GM12801 (cell line): ENCODE data around the gene PRPS1.

ENCODE experiments used
- CTCF ChIP-seq: IDR thresholded peaks from one replicate; pipeline ENCODE4 v1.5.1; 2011; ENCODE audit warnings: control low read depth; ENCODE audit not compliant: insufficient read length; ENCODE audit errors: extremely low read depth

Gene PRPS1

DNA sequence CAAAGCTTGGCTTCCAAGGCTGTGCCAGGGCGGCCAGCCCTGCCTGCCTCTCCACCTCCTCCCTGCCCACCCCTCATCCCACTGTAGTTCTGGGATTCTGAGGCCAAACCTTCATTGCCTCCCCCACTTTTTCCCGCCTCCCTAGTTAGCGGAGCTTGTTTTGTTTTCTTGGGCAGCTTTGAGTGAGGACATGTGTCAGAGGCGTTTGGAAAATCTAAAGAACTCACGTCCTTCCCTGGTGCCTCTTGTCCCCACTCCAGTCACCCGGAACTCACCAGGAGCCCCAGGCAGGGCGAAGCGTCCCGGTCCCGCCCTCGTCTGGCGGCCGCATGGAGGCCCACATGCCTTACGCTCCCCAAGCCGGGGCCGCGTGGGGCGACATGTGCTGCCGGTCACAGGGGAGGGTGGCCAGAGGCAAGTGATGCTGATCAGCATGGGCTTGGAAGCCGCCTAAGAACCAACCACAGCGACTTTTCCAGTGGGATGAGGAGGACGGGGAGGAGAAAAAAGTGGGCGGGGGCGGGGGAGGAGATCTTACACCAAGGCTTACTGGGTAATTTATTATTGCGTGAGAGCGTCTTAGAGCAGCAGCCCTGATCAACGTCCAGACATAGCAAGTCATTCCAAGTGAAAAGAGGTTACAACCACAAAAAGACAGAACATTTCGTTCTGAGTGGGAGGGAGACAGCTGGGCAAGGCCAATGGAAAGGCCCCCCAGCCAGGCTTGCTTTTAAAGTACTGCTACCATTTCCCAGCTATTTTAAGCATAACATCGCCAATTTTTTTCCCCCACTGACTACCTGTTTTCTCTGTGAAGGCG, 48.5 kb downstream of the PRPS1 start:
- TF ChIP-seq CTCF = no peak

DNA sequence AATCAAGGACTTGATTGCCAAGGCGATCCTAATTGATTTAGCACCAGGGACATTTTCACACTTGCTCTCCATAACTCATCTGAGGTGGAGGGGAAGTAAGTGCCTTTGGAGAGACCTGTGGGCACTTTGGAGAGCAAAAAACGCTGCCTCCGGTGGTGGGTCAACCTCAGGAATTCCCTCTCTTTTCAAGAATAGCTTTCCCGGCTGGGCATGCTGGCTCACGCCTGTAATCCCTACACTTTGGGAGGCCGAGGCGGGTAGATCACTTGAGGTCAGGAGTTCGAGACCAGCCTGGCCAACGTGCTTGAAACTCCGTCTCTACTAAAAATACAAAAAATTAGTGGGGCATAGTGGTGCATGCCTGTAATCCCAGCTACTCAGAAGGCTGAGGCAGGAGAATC, 49.2 kb downstream of the PRPS1 start:
- no peak for TF ChIP-seq CTCF

DNA sequence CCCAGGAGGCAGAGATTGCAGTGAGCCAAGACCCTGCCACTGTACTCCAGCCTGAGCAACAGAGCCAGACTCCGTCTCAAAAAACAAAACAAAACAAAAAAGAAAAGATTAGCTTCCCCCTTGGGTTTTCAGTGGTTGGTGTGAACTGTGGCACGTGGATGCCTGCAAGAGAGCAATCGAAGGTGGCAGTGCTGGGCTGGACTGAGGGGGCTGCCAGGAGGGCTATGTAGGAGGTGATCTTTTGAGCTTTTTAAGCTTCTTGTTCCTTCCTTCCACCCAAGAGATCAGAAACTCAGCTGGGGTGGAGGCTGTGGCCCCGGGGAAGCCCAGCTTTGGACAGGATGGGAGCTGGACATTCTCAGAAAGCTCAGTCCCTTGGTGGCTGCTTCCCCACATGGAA, 49.6 kb downstream of the PRPS1 start:
- no peak for TF ChIP-seq CTCF

- no peak for TF ChIP-seq CTCF
Observed at GRCh38 chrX:107678957-107679740, 50.8 kb downstream of the PRPS1 start.

DNA sequence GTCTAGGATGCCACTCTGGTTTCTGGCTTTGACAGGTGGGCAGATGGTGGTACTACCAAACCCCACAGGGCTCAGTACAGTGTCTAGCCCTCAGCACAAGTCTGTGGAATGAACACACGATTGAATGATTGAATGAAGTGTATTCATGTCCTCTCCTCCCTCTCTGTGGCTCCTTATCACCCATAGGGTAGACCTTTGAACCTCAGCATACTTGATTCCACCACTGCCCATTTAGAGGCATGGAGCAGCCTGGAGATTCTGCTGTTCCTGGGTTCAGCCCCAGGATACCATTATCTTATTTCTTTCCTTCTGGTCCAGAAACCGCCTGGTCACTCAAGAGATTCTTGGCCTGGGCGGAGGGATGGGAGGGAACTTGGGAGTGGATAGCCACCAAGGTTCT, 53.9 kb downstream of the PRPS1 start:
- no peak for TF ChIP-seq CTCF

- no peak for TF ChIP-seq CTCF
Observed at GRCh38 chrX:107683124-107683895, 55.0 kb downstream of the PRPS1 start.

DNA sequence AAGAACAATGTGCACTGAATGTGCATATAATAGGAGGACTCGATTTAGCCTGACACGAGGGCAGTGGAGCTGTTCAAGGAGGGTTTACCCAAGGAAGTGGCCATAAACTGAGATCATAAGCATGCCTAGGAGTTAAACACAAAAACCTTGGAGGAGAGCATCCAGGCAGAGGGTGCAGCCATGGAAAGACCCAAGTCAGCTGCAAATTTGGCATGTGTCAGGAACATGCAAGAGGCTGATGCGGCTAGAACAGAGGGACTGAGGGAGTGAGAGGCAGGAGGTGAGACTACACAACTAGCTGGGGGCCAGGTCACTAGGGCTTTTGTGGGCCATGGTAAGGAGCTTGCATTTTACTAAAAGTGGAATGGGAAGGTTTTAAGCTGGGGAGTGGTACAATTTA, 55.6 kb downstream of the PRPS1 start:
- no peak for TF ChIP-seq CTCF
